AG08395 (cell line): ENCODE data around the gene SPRING1.

Experiments used
- DNase-seq: peaks from one replicate; pipeline ENCODE4 v3.0.0; 2012; ENCODE audit warnings: mixed read lengths, low spot score

Gene SPRING1

GRCh38 chr12:116739381-116739887, 1.6 kb upstream of the SPRING1 start:
- DNase-seq, result no peak

DNA sequence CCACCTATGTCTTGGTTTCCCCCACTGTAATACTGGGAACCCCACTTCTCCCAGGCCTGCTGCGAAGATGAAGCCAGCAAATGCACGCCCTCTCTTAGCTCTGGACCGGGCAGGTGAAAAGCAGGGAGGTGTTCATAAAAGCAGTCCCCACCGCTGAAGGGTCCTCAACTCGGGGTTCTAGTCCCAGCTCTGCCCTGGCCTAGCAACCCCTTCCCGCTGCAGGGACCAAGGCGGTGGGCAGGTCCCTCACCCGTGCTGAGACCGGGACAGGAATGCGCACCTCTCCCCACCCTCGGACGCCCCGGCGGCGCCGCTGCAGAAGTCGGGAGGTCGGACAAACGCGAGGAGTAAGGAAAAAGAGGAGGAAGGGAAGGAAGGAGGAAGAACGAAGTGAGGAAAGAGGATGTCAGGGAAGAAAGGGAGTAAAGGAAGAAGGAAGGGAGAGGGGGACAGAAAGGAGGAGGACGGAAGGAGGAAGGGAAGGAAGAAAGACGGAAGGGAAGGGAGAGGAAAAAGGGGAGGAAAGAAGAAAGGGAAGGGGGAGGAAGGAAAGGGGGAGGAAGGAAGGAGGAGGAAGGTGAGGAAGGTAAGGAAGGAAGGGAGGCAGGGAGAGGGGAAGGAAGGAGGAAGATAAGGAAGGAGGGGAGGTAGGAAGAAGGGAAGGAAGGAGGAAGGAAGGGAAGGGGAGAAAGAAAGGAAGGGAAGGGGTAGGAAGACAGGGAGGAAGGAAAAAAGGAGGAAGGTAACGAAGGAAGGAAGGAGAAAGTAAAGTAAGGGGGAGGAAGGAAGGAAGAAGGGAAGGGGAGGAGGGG, 701 bp downstream of the SPRING1 start:
- DNase-seq, result peak; percentile 18

DNA sequence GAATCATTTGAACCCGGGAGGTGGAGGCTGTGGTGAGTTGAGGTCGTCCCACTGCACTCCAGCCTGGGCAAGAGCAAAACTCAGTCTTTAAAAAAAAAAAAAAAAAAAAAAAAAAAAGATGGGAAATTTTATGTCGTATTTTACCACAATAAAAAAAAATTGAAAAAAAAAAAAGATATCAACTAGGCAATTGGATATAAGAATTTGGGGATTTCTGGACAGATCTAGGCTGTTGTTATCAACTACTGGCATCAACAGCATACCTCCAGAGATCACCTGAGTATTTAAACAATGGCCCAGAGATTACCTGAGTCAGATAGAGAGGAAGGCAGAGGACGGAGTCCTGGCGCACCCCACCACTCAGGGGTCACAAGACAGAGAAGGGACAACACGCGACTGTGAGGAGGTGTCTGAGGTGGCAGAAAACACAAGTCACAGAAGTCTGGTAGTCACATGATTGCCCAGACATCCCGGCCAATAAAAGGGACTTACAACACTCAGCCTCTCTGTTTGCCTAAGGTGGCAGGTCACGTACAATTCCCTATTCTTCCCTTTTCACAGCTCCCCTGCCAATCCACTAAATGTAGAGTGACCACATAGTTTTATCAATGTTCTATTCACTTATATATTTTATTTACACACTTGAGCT, 1.8 kb downstream of the SPRING1 start:
- no peak for DNase-seq

DNA sequence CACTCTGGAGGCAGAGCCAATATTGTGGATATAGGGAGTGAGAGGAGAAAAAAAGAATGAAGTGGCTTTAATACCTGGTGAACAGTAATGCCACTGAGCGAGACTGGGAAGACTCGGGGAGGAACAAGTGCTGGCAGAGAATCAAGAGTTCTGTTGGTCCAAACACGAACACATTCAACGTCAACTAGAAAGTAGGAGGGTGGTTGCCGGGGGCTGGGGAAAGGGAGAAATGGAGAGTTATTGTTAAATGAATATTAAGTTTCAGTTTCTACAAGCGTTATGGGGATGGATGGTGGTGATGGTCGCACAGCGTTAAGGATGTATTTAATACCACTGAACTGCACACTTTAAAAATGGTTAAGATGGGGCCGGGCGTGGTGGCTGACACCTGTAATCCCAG, 2.8 kb downstream of the SPRING1 start:
- no peak for DNase-seq

GRCh38 chr12:116734156-116734768, 3.6 kb downstream of the SPRING1 start:
- DNase-seq, result no peak

GRCh38 chr12:116731801-116732200, 6.1 kb downstream of the SPRING1 start:
- DNase-seq, result no peak

- no peak for DNase-seq
Observed at GRCh38 chr12:116727891-116728290, 10.0 kb downstream of the SPRING1 start.

DNA sequence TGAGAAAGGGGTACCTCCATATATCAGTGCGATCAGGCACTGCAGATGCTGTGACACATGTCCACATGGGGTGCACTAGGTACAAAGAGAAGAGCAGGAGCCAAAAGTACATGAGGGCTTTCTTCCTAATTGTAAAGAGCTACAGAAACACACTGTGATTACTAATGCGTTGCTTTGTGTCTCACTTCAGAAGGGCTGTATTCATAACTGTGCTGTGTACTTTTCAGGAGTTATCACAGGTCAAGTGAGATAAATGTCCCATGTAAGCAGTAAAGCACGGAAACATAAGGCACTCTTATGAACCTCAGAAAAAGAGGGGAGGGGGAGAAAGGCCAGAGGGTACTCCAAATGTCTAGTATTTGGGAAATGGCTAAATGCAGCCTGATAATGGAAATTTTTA, 10.6 kb downstream of the SPRING1 start:
- no peak for DNase-seq

DNA sequence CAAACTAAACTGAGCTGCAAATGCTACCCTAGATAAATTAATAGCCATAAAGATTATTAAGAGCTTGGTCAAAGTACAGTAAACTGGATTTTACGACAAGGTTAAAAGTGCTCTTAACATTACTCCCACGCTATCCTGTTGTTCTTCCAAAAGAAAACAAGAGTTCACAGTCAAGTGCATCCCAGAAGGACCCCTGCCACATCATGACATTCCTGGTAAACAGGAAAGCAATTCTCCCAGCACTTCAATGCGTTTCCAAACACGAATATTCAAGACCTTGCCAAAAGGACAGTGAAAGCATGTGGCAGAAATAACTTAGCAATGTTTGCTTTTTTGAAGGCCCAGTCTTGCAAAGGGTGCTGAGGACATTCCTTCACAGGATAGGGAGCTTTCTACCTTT, 11.2 kb downstream of the SPRING1 start:
- no peak for DNase-seq

DNA sequence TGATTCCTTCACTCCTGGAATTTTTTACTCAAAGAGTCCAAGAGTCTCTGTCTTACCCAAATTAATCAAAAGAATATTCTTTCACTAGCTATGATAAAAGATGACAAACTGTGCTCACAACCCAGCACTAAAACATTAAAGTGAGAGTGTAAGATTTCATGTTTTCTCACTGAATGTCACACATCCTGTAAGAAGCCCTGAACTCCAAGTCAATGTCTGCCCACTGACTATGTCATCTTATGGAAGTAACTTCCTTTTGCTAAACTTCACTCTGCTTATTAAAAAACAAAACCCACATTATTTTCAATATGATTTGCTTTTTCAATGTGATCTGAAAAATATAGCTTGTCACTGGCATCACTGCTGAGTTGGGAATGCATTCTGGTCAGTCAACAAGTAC, 15.6 kb downstream of the SPRING1 start:
- no peak for DNase-seq

DNA sequence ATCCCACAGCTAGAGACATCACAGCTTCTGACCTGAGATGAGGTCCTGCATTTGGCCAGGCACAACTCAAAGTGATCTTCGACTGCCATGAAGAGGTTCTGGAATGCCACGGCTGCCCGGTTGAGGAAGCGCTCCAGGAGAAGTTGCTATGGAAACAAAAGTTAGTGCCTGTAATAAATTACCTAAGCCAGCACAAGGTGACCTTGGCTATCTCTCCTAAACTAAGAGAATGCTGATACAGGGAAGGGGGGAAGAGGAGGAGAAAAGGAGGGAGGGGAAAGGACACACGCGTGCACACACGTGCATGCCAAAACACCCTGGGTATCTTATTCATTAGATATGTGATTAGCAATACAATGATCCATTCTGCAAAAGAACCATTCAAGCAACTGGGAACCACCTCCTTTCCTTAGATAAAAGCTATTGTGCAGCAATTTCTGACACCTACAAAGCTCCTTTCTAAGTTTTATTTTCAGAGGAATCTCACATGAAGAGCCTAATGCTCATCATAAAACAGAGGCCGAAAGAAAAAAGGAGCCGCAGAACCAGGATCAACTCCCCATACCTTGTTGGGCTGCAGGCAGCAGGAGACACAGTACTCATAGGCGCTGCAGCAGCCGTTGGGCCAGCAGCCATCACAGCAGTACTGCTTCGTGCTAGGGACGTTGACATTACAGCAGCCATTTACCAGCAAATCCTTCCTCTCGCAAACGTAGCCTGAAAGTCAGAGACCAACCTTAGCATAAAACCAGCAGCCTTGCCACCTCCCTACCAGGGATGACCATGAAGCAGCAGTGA, 17.9 kb downstream of the SPRING1 start:
- no peak for DNase-seq

GRCh38 chr12:116718655-116719454, 19.0 kb downstream of the SPRING1 start:
- peak; percentile 48 for DNase-seq

GRCh38 chr12:116717466-116718437, 20.1 kb downstream of the SPRING1 start:
- DNase-seq, result peak; percentile 42

- DNase-seq, result no peak
Observed at GRCh38 chr12:116714175-116714574, 23.7 kb downstream of the SPRING1 start.

DNA sequence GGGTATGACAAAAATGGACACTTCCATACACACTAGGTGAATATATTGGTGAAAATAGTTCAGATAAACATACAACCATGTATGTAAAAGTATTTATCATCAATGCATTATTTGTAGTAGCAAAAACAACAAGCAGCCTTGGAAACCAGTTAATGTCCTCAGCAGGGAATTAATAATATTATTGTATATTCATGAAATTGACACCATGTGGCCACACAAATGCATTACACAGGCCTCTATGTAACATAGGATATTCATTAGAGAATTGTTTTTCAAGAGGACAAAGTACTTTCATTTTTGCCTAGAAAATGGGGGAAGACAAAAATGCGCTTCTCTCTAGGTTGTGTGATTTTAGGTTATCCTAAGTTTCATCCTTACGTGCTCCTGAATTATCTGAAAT, 24.3 kb downstream of the SPRING1 start:
- DNase-seq, result no peak

DNA sequence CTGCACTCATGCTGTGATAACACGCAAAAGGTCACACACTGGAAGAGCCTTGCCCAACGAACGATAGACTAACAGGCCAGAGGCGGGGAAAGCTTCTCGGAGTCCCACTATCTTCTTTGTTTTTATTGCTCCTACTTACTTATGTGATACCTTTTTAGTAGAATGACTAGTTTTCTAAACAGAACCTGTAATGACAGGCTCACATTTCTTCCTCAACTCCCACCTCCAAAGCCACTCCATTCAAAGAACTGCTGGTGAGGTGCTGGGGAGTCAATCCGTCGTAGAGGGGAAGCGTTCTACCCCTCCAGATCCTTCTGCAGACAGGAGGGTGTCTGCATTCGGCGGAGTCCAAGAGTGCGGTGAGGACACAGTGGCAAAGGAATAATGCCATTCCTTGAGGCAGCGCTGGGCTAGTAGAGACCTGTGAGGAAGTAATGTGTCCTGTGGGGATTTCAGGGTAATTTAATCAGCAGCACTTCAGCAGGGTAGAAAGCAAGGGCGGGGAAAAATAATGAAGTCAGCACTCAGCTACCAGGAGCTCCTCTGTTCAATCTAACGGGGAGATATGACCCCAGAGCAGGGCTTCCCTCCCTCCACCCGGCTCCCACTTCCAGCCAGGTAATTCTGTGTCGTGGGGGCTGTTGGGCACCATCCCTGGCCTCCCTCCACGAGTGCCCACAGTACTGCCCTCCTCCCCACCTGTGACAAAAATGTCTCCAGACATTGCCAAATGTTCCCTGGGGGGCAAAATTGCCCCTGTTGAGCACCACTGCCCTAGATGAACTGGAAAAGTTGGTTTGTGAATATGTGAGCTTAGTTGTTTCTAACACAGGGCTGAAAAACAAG, 25.2 kb downstream of the SPRING1 start:
- DNase-seq, result no peak

GRCh38 chr12:116710370-116711150, 27.3 kb downstream of the SPRING1 start:
- no peak for DNase-seq

DNA sequence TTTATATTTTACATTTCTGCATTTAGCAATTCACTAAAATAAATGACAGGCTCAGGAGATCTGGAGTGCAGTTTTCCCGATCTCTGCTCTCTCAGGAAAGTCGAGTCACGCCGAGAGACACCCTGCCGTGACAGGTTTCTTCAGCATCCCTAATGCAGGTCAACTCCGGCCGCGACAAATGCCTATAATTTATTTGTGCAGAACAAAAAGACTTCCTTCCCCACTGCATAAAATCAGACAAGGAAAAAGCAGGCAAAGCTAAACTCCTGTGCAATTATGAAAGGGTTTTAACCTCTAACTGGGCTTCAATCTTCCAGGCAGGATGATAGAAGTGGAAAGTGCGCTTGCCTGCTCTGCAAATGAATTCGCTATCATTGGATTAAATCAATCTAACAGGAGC, 28.1 kb downstream of the SPRING1 start:
- no peak for DNase-seq
